Central memory CD8-positive, alpha-beta T cell (primary cell): ENCODE results near the gene MCMBP.

Experiments used
- ATAC-seq: fragments of 150-1000 bp; cut with Tn5 transposase; replicated peaks from 2 replicates; pipeline ENCODE4 v1.10.0; 2022; ENCODE audit warnings: mild to moderate bottlenecking, moderate FRiP score, moderate number of reproducible peaks; ENCODE audit not compliant: poor library complexity, severe bottlenecking; ENCODE audit errors: extremely low read depth
- DNase-seq, 2 donors: peaks; one replicate each; pipeline ENCODE4 v3.0.0; 2021; ENCODE audit warnings: low spot score in 2 of 2
- H3K27ac Mint-ChIP-seq: one replicate; pipeline ENCODE4 v1.8.0; 2022; ENCODE audit warnings: low read depth, mild to moderate bottlenecking, moderate library complexity, mixed read lengths
- H3K27me3 Mint-ChIP-seq: one replicate; pipeline ENCODE4 v1.8.0; 2022; ENCODE audit warnings: mixed read lengths
- H3K36me3 Mint-ChIP-seq: one replicate; pipeline ENCODE4 v1.8.0; 2022; ENCODE audit warnings: mild to moderate bottlenecking, moderate library complexity, mixed read lengths; ENCODE audit not compliant: insufficient read depth
- H3K4me1 Mint-ChIP-seq: one replicate; pipeline ENCODE4 v1.8.0; 2022; ENCODE audit warnings: mixed read lengths
- H3K4me3 Mint-ChIP-seq: one replicate; pipeline ENCODE4 v1.8.0; 2022; ENCODE audit warnings: mild to moderate bottlenecking, moderate library complexity, mixed read lengths
- H3K9me3 Mint-ChIP-seq: one replicate; pipeline ENCODE4 v1.8.0; 2022; ENCODE audit warnings: mixed read lengths

The MCMBP gene

GRCh38 chr10:119845656-119846055, 27.0 kb downstream of the MCMBP start:
- no peak for ATAC-seq
- Mint-ChIP-seq H3K27me3 (no peaks in the 10 kb centered on the region), H3K27ac (no peak overlapping the region), H3K4me1 (peaks cover 6% of the 10 kb centered on the region), H3K36me3 (peaks cover 78% of the 10 kb centered on the region), H3K9me3 (no peaks in the 10 kb centered on the region), H3K4me3 (no peak overlapping the region)
- DNase-seq = no peak

- no peak overlapping the region for H3K4me3 Mint-ChIP-seq
- ATAC-seq = no peak
- H3K4me1 Mint-ChIP-seq = peaks cover 16% of the 10 kb centered on the region
- DNase-seq = no peak
- H3K9me3 Mint-ChIP-seq = no peaks in the 10 kb centered on the region
- H3K27ac Mint-ChIP-seq = peak overlapping the region; percentile 88
- H3K36me3 Mint-ChIP-seq = peaks cover 84% of the 10 kb centered on the region
- no peaks in the 10 kb centered on the region for H3K27me3 Mint-ChIP-seq
Observed at GRCh38 chr10:119834188-119834587, 38.5 kb downstream of the MCMBP start.

- Mint-ChIP-seq H3K36me3 (peaks cover 74% of the 10 kb centered on the region), H3K4me1 (peaks cover 16% of the 10 kb centered on the region), H3K27ac (peak overlapping the region; percentile 88)
Observed at GRCh38 chr10:119832951-119833350, 39.7 kb downstream of the MCMBP start.

GRCh38 chr10:119831656-119832055, 41.0 kb downstream of the MCMBP start:
- Mint-ChIP-seq H3K4me3 (no peak overlapping the region), H3K4me1 (peaks cover 16% of the 10 kb centered on the region), H3K27ac (no peak overlapping the region), H3K27me3 (no peaks in the 10 kb centered on the region), H3K9me3 (no peaks in the 10 kb centered on the region), H3K36me3 (peaks cover 68% of the 10 kb centered on the region)
- no peak for ATAC-seq
- DNase-seq = no peak

More at GRCh38 chr10:119832951-119833350, 39.7 kb downstream of the MCMBP start:
- Mint-ChIP-seq H3K4me3 (no peak overlapping the region), H3K9me3 (no peaks in the 10 kb centered on the region), H3K27me3 (no peaks in the 10 kb centered on the region)
- ATAC-seq (no peak), DNase-seq (no peak)

- no peak overlapping the region for H3K27ac Mint-ChIP-seq
- no peaks in the 10 kb centered on the region for H3K27me3 Mint-ChIP-seq
- no peak overlapping the region for H3K4me3 Mint-ChIP-seq
- H3K9me3 Mint-ChIP-seq = no peaks in the 10 kb centered on the region
- H3K4me1 Mint-ChIP-seq = peaks cover 16% of the 10 kb centered on the region
- no peak for DNase-seq
- no peak for ATAC-seq
- H3K36me3 Mint-ChIP-seq = peaks cover 62% of the 10 kb centered on the region
Observed at GRCh38 chr10:119830851-119831250, 41.8 kb downstream of the MCMBP start.

GRCh38 chr10:119829429-119829828, 43.2 kb downstream of the MCMBP start:
- Mint-ChIP-seq H3K4me3 (no peak overlapping the region), H3K36me3 (peaks cover 51% of the 10 kb centered on the region), H3K4me1 (peaks cover 15% of the 10 kb centered on the region), H3K27ac (no peak overlapping the region), H3K27me3 (no peaks in the 10 kb centered on the region), H3K9me3 (no peaks in the 10 kb centered on the region)
- ATAC-seq (no peak), DNase-seq (no peak)

- H3K4me3 Mint-ChIP-seq = no peak overlapping the region
- no peak for DNase-seq
- H3K36me3 Mint-ChIP-seq = peaks cover 35% of the 10 kb centered on the region
- no peak for ATAC-seq
- H3K4me1 Mint-ChIP-seq = no peaks in the 10 kb centered on the region
- no peaks in the 10 kb centered on the region for H3K27me3 Mint-ChIP-seq
- H3K27ac Mint-ChIP-seq = no peak overlapping the region
- H3K9me3 Mint-ChIP-seq = no peaks in the 10 kb centered on the region
Observed at GRCh38 chr10:119827430-119827829, 45.2 kb downstream of the MCMBP start.

- Mint-ChIP-seq H3K27me3 (no peaks in the 10 kb centered on the region), H3K36me3 (peaks cover 29% of the 10 kb centered on the region), H3K27ac (no peak overlapping the region), H3K4me3 (no peak overlapping the region), H3K4me1 (no peaks in the 10 kb centered on the region), H3K9me3 (no peaks in the 10 kb centered on the region)
- ATAC-seq (no peak), DNase-seq (no peak)
Observed at GRCh38 chr10:119826771-119827170, 45.9 kb downstream of the MCMBP start.

GRCh38 chr10:119824299-119824698, 48.3 kb downstream of the MCMBP start:
- ATAC-seq (no peak), DNase-seq (no peak)
- Mint-ChIP-seq H3K27me3 (no peaks in the 10 kb centered on the region), H3K36me3 (peaks cover 9% of the 10 kb centered on the region), H3K4me3 (no peak overlapping the region), H3K9me3 (no peaks in the 10 kb centered on the region), H3K27ac (peak overlapping the region; percentile 44), H3K4me1 (no peaks in the 10 kb centered on the region)

- H3K9me3 Mint-ChIP-seq = no peaks in the 10 kb centered on the region
- no peak for ATAC-seq
- no peaks in the 10 kb centered on the region for H3K4me1 Mint-ChIP-seq
- no peaks in the 10 kb centered on the region for H3K27me3 Mint-ChIP-seq
- DNase-seq = no peak
- no peaks in the 10 kb centered on the region for H3K36me3 Mint-ChIP-seq
- H3K4me3 Mint-ChIP-seq = no peak overlapping the region
- H3K27ac Mint-ChIP-seq = no peak overlapping the region
Observed at GRCh38 chr10:119821182-119821581, 51.5 kb downstream of the MCMBP start.

- ATAC-seq (no peak), DNase-seq (no peak)
- H3K27me3 Mint-ChIP-seq = no peaks in the 10 kb centered on the region
- H3K4me3 Mint-ChIP-seq = no peak overlapping the region
- peaks cover 4% of the 10 kb centered on the region for H3K36me3 Mint-ChIP-seq
- H3K4me1 Mint-ChIP-seq = no peaks in the 10 kb centered on the region
- H3K27ac Mint-ChIP-seq = no peak overlapping the region
- H3K9me3 Mint-ChIP-seq = no peaks in the 10 kb centered on the region
Observed at GRCh38 chr10:119818889-119819270, 53.8 kb downstream of the MCMBP start.

- Mint-ChIP-seq H3K9me3 (no peaks in the 10 kb centered on the region), H3K36me3 (peaks cover 5% of the 10 kb centered on the region), H3K27me3 (no peaks in the 10 kb centered on the region), H3K4me1 (no peaks in the 10 kb centered on the region), H3K4me3 (no peak overlapping the region), H3K27ac (no peak overlapping the region)
- DNase-seq (no peak), ATAC-seq (no peak)
Observed at GRCh38 chr10:119817991-119818888, 54.4 kb downstream of the MCMBP start.

- DNase-seq (no peak), ATAC-seq (no peak)
- Mint-ChIP-seq H3K27ac (peak overlapping the region; percentile 22), H3K27me3 (no peaks in the 10 kb centered on the region), H3K4me1 (no peaks in the 10 kb centered on the region), H3K9me3 (no peaks in the 10 kb centered on the region), H3K4me3 (no peak overlapping the region), H3K36me3 (peaks cover 5% of the 10 kb centered on the region)
Observed at GRCh38 chr10:119815671-119816070, 57.0 kb downstream of the MCMBP start.
